ENCODE measurements around the gene PFN1.

PFN1 gene

DNA sequence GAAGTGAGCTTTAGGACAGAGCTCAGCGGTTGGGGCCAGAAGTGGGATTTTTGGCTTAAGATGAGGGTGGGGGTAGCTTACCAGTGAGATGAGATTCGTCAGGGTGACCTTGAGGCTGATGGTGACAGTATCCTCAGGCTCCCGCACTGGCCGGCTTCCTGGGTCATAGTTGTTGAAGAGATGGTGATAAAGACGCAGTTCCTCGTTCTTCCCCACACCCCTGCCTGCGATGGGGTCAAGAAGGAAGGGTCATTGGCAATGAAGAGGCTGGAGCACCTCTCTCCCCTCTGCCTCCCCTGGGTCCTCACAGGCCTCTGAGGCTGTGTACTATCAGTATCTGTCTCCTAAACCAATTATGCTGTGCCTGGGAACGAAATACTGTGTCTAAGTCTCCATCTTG is 45.8 kb downstream of the PFN1 start:
- Histone ChIP-seq H3K4me3 (ENCODE audit: severe bottlenecking) (no peak overlapping the region), H3K9me3 (ENCODE audit: severe bottlenecking) (no peaks in the 10 kb centered on the region), H3K27me3 (ENCODE audit: insufficient read depth, poor library complexity, severe bottlenecking) (no peaks in the 10 kb centered on the region), H3K36me3 (ENCODE audit: low read depth) (peaks cover 2% of the 10 kb centered on the region; the same call in 1 of the 2 replicates), H3K27ac (ENCODE audit: poor library complexity, severe bottlenecking) (peak overlapping the region; percentile 9), H3K4me1 (ENCODE audit: insufficient read depth, poor library complexity, severe bottlenecking) (peaks cover 4% of the 10 kb centered on the region)
- DNase-seq (ENCODE audit: low spot score): no peak
- ATAC-seq (ENCODE audit: low read depth): no peak
- TF ChIP-seq, protein P1, sequence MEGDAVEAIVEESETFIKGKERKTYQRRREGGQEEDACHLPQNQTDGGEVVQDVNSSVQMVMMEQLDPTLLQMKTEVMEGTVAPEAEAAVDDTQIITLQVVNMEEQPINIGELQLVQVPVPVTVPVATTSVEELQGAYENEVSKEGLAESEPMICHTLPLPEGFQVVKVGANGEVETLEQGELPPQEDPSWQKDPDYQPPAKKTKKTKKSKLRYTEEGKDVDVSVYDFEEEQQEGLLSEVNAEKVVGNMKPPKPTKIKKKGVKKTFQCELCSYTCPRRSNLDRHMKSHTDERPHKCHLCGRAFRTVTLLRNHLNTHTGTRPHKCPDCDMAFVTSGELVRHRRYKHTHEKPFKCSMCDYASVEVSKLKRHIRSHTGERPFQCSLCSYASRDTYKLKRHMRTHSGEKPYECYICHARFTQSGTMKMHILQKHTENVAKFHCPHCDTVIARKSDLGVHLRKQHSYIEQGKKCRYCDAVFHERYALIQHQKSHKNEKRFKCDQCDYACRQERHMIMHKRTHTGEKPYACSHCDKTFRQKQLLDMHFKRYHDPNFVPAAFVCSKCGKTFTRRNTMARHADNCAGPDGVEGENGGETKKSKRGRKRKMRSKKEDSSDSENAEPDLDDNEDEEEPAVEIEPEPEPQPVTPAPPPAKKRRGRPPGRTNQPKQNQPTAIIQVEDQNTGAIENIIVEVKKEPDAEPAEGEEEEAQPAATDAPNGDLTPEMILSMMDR (IDR thresholded peaks at IDR 0.05; ENCODE audit: poor library complexity, severe bottlenecking): no peak

DNA sequence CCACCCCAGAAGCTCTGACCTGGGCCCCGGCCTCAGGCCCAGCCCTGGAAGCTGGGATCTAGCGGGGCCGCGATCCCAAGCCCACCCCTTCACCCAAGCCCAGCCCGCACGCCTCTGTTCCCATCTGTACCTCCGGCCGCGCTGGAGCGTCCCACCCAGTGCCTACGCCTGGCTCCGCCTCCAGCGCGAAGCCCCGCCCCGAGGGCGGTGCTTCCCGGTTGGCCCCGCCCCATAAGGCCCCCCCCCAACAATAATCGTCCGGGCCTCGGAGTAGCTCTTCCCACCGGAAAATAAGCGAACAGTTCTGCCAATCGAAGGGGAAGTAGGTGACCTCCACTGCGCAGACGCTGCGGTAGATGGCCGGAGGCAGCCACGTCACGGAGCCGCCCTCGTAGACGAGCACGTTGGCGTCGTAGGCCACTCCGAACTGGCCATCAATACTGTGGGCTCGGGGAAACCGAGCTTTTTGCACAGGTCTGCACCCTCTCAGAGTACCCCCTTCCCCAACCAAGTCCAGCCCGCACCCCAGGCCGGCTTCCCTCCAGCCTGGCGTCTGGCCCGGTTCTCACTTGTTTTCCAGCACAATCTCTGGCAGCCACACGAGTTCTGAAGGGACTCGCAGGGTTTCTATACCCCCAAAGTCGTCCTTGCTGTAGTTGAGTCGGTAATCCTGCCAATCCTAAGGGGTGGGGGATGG is 46.5 kb downstream of the PFN1 start:
- Histone ChIP-seq H3K4me1 (ENCODE audit: insufficient read depth, poor library complexity, severe bottlenecking) (peaks cover 4% of the 10 kb centered on the region), H3K9me3 (ENCODE audit: severe bottlenecking) (no peaks in the 10 kb centered on the region), H3K4me3 (ENCODE audit: severe bottlenecking) (no peak overlapping the region), H3K27me3 (ENCODE audit: insufficient read depth, poor library complexity, severe bottlenecking) (no peaks in the 10 kb centered on the region), H3K36me3 (ENCODE audit: low read depth) (peaks cover 7% of the 10 kb centered on the region), H3K27ac (ENCODE audit: poor library complexity, severe bottlenecking) (no peak overlapping the region)
- DNase-seq (ENCODE audit: low spot score): no peak
- ATAC-seq (ENCODE audit: low read depth): no peak
- TF ChIP-seq, protein P1 (IDR thresholded peaks at IDR 0.05; ENCODE audit: poor library complexity, severe bottlenecking): no peak

DNA sequence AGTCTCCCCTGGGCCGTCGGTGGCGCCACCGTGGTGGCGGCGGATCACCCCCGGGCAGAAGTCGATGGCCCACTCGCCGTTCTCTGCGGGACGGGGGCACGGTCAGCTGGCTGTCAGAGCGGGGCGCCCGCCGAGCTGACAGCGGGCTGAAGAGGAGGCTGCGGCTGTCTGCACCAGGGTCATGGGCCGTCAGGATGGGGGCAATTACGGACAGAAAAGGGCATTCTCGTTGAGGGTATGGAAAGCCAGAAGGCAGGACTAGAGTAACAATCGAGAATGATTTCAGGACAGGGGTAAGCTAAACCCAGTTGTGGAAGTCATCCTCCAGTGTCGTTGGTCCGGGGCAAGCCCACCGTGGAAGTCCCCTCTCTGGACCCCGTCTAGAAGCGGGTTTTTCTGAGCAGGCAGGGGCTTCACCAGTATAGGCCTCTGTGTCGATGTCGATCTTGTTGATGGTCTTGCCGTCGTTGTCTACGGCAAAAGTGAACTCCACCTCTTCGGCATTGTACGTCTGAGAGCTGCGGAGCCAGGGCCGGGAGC is 47.2 kb downstream of the PFN1 start:
- ATAC-seq (ENCODE audit: low read depth): no peak
- H3K27me3 ChIP-seq (ENCODE audit: insufficient read depth, poor library complexity, severe bottlenecking): no peaks in the 10 kb centered on the region
- no peak for DNase-seq (ENCODE audit: low spot score)
- H3K27ac ChIP-seq (ENCODE audit: poor library complexity, severe bottlenecking): no peak overlapping the region
- peaks cover 4% of the 10 kb centered on the region for H3K4me1 ChIP-seq (ENCODE audit: insufficient read depth, poor library complexity, severe bottlenecking)
- TF ChIP-seq, protein P1 (IDR thresholded peaks at IDR 0.05; ENCODE audit: poor library complexity, severe bottlenecking): no peak
- peaks cover 14% of the 10 kb centered on the region for H3K36me3 ChIP-seq (ENCODE audit: low read depth)
- no peaks in the 10 kb centered on the region for H3K9me3 ChIP-seq (ENCODE audit: severe bottlenecking)
- no peak overlapping the region for H3K4me3 ChIP-seq (ENCODE audit: severe bottlenecking)

DNA sequence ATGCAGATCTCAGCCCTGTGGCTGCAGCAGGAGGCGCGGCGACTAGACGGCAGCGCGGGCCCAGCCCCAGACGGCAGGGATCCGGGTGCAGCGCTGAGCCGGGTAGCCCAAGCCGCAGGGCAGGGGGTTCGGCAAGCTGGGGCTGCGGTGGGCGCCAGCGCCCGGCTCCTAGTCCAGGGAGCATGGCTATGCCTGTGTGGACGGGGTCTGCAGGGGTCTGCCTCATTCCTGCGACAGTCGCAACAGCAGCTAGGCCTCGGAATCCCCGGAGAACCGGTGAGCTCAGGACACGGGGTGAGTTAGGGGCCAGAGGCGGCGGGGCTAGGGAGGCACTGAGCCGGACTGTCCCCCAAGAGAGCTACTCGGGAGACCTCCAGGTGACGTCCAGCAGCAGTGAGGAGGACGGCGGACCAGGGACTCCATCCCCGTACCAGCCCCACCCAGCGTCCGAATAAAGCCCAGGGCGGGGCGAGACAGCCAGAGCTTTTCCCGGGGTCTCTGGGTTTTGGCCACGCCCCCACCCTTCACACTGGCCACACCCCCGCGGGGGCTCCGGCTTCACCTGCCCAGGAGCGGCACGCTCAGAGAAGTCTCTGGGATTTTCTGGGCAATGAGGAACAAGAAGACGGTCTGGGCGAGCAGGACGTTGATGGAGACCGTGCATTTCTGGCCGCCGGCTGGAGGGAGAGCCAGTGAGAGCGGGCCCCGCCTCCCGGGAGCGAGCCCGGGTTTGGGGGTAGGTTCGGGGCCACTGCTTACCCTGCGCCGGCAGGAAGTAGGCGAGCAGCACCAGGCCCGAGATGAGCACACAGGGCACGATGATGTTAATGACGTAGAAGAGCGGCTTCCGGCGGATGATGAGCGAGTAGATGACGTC is 47.9 kb downstream of the PFN1 start:
- Histone ChIP-seq H3K27me3 (ENCODE audit: insufficient read depth, poor library complexity, severe bottlenecking) (no peaks in the 10 kb centered on the region), H3K27ac (ENCODE audit: poor library complexity, severe bottlenecking) (no peak overlapping the region), H3K4me1 (ENCODE audit: insufficient read depth, poor library complexity, severe bottlenecking) (peaks cover 4% of the 10 kb centered on the region), H3K9me3 (ENCODE audit: severe bottlenecking) (no peaks in the 10 kb centered on the region), H3K36me3 (ENCODE audit: low read depth) (peaks cover 21% of the 10 kb centered on the region), H3K4me3 (ENCODE audit: severe bottlenecking) (no peak overlapping the region)
- TF ChIP-seq, protein P1 (IDR thresholded peaks at IDR 0.05; ENCODE audit: poor library complexity, severe bottlenecking): no peak
- DNase-seq (ENCODE audit: low spot score): no peak
- no peak for ATAC-seq (ENCODE audit: low read depth)
